ENCODE data around the gene MAP4K4. TPM values are rescaled to one million over a fixed set of nuclear protein-coding genes. Genes with fewer than 3 reads are reported as not detected.
A peak's percentile ranks its signal among the peaks of the same experiment; 100 is the strongest.

Gene MAP4K4
- total and polyA plus RNA-seq, 2 experiments from 2014 or later: 20.3 to 115 TPM

DNA sequence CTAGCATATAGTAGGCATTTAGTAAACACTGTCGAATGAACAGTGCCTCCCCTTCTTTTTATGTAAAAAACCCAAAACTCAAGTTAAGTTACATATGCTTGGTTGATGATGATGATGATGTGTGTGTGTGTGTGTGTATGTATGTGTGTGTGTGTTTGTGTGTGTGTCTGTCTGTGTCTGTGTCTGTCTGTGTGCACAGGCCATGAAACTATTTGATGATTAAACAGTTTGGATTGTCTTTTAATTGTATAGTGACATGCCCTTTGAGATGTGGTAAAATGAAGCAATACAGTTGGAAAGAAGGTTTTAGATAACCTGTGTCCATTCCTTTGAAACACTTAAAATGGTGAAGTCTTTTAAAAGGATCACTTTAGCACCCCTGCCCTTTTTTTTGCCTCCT lies 105.6 kb downstream of the MAP4K4 start:
- Histone ChIP-seq H3K36me3 (ENCODE audit: low read depth) (no peaks in the 10 kb centered on the region; the same call in 1 of the 2 replicates), H3K4me2 (ENCODE audit: unreplicated experiment) (peak overlapping the region; percentile 43), H3K9me2 (ENCODE audit: insufficient read depth) (no peaks in the 10 kb centered on the region), H2AFZ (no peak overlapping the region), H3K9ac (no peak overlapping the region), H3F3A (ENCODE audit: insufficient read depth) (peaks cover 45% of the 10 kb centered on the region), H3K79me2 (ENCODE audit: insufficient read depth) (peaks cover 100% of the 10 kb centered on the region), H3K27ac (peak overlapping the region; percentile 10; the same call in 1 of the 2 replicates), H3K27me3 (replicated peaks; ENCODE audit: insufficient read depth) (no peaks in the 10 kb centered on the region), H4K20me1 (ENCODE audit: insufficient read depth) (no peaks in the 10 kb centered on the region; the same call in 1 of the 2 replicates), H3K9me3 (ENCODE audit: low read depth) (no peaks in the 10 kb centered on the region), H3K4me1 (ENCODE audit: insufficient read depth) (peaks cover 55% of the 10 kb centered on the region), H3K4me3 (no peak overlapping the region)
- DNase-seq: peak; percentile 53
- no peak for TF ChIP-seq EZH2 (IDR thresholded peaks at IDR 0.05; ENCODE audit: insufficient read depth, poor library complexity, severe bottlenecking)
- TF ChIP-seq EZH2phosphoT487 (IDR thresholded peaks at IDR 0.05; ENCODE audit: insufficient read depth, low read depth): no peak
- WGBS, 2 experiments (ENCODE audit: low coverage in 1 of 2, low lambda C conversion rate in 2 of 2, missing lambda C conversion rate in 2 of 2): 97 to 100% methylated on average over 1 of the region's 1 CpG
- in situ Hi-C loops (cut with MboI): no loop called here

- no peak overlapping the region for H3K4me3 ChIP-seq
- H3K27ac ChIP-seq: 0 out of 2 replicates have a peak overlapping the region, but pooled peaks have one; percentile 4
- 49 to 50% methylated on average over 8 of the region's 8 CpGs for WGBS, 2 experiments (ENCODE audit: low coverage in 1 of 2, low lambda C conversion rate in 2 of 2, missing lambda C conversion rate in 2 of 2)
- H3K9me3 ChIP-seq (ENCODE audit: low read depth): no peaks in the 10 kb centered on the region
- in situ Hi-C loops (cut with MboI): no loop called here
- no peak overlapping the region for H2AFZ ChIP-seq
- DNase-seq: peak; percentile 30
- no peaks in the 10 kb centered on the region for H3K9me2 ChIP-seq (ENCODE audit: insufficient read depth)
- H3K27me3 ChIP-seq (replicated peaks; ENCODE audit: insufficient read depth): no peaks in the 10 kb centered on the region
- H4K20me1 ChIP-seq (ENCODE audit: insufficient read depth): no peaks in the 10 kb centered on the region; the same call in 1 of the 2 replicates
- peaks cover 100% of the 10 kb centered on the region for H3K79me2 ChIP-seq (ENCODE audit: insufficient read depth)
- no peaks in the 10 kb centered on the region; the same call in 1 of the 2 replicates for H3K36me3 ChIP-seq (ENCODE audit: low read depth)
- H3F3A ChIP-seq (ENCODE audit: insufficient read depth): peaks cover 42% of the 10 kb centered on the region
- TF ChIP-seq EZH2phosphoT487 (IDR thresholded peaks at IDR 0.05; ENCODE audit: insufficient read depth, low read depth) (no peak), EZH2 (IDR thresholded peaks at IDR 0.05; ENCODE audit: insufficient read depth, poor library complexity, severe bottlenecking) (no peak)
- H3K4me2 ChIP-seq (ENCODE audit: unreplicated experiment): no peak overlapping the region
- no peak overlapping the region for H3K9ac ChIP-seq
- peaks cover 56% of the 10 kb centered on the region for H3K4me1 ChIP-seq (ENCODE audit: insufficient read depth)
These were observed 106.6 kb downstream of the MAP4K4 start for GRCh38 chr2:101803945-101804696.

DNA sequence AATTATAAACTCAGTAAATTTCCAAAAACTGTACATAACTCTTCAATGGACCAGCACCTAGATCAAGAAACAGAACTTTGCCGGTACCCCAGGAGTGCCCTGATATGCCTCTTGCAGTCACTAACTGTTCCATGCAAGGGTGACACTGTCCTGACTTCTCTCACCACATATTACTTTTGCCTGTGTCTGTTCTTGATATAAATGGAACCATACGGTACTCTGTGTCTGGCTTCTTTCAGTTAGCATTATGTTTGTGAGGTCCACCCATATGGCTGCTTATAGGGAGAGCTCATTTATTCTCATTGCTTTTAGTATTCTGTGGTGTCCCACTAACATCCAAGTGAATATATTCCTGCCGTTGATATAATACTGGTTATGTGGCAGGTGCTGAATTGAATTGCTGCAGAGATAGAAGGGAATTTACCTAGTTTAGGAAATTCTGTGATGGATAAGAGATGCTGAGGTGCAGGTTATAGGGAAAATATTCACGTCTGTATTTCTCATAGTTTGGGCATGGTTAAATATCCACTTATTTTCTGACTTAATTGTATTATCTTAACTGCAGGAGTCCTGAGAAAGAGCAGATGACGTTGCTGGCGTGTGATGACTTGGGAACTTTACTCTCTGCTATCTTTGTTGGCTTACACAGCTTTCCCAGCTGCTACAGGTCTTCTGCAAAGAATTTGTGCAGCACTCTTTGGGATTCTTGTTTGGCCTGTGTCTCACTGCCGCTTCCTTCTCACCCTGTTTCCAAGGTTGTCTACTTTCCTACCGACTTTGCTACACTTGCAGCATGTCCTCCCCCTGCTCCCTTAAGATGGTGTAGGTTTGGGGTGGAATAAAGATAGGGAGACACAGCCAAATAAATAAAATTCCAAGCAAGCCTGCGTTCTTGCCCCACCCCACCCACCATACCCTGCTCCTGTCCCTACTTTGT lies 107.9 kb downstream of the MAP4K4 start:
- Histone ChIP-seq H3K4me2 (ENCODE audit: unreplicated experiment) (peak overlapping the region; percentile 70), H3K9ac (peak overlapping the region; percentile 52), H4K20me1 (ENCODE audit: insufficient read depth) (no peaks in the 10 kb centered on the region; the same call in 1 of the 2 replicates), H3F3A (ENCODE audit: insufficient read depth) (peaks cover 49% of the 10 kb centered on the region), H3K4me1 (ENCODE audit: insufficient read depth) (peaks cover 64% of the 10 kb centered on the region), H3K4me3 (peak overlapping the region; percentile 51; the same call in 1 of the 2 replicates), H3K9me2 (ENCODE audit: insufficient read depth) (no peaks in the 10 kb centered on the region), H3K9me3 (ENCODE audit: low read depth) (no peaks in the 10 kb centered on the region), H2AFZ (no peak overlapping the region), H3K27ac (peak overlapping the region; percentile 72), H3K36me3 (ENCODE audit: low read depth) (no peaks in the 10 kb centered on the region; the same call in 1 of the 2 replicates), H3K27me3 (replicated peaks; ENCODE audit: insufficient read depth) (no peaks in the 10 kb centered on the region), H3K79me2 (ENCODE audit: insufficient read depth) (peaks cover 100% of the 10 kb centered on the region)
- WGBS, 2 experiments (ENCODE audit: low coverage in 1 of 2, low lambda C conversion rate in 2 of 2, missing lambda C conversion rate in 2 of 2): 71% methylated on average over 9 of the region's 9 CpGs
- no peak for DNase-seq
- TF ChIP-seq EZH2 (IDR thresholded peaks at IDR 0.05; ENCODE audit: insufficient read depth, poor library complexity, severe bottlenecking) (no peak), EZH2phosphoT487 (IDR thresholded peaks at IDR 0.05; ENCODE audit: insufficient read depth, low read depth) (no peak)
- in situ Hi-C loops (cut with MboI): no loop called here

- DNase-seq: peak; percentile 75
- H3K9ac ChIP-seq: peak overlapping the region; percentile 52
- WGBS, 2 experiments (ENCODE audit: low coverage in 1 of 2, low lambda C conversion rate in 2 of 2, missing lambda C conversion rate in 2 of 2): 16 to 19% methylated on average over 5 of the region's 5 CpGs
- H3F3A ChIP-seq (ENCODE audit: insufficient read depth): peaks cover 54% of the 10 kb centered on the region
- H3K27ac ChIP-seq: peak overlapping the region; percentile 72
- peak overlapping the region; percentile 51 for H3K4me3 ChIP-seq
- TF ChIP-seq EZH2phosphoT487 (IDR thresholded peaks at IDR 0.05; ENCODE audit: insufficient read depth, low read depth) (no peak), EZH2 (IDR thresholded peaks at IDR 0.05; ENCODE audit: insufficient read depth, poor library complexity, severe bottlenecking) (no peak)
- no peaks in the 10 kb centered on the region for H3K27me3 ChIP-seq (replicated peaks; ENCODE audit: insufficient read depth)
- no peaks in the 10 kb centered on the region for H3K9me2 ChIP-seq (ENCODE audit: insufficient read depth)
- peaks cover 68% of the 10 kb centered on the region for H3K4me1 ChIP-seq (ENCODE audit: insufficient read depth)
- H3K9me3 ChIP-seq (ENCODE audit: low read depth): no peaks in the 10 kb centered on the region
- H3K4me2 ChIP-seq (ENCODE audit: unreplicated experiment): peak overlapping the region; percentile 70
- H2AFZ ChIP-seq: no peak overlapping the region
- H3K79me2 ChIP-seq (ENCODE audit: insufficient read depth): peaks cover 100% of the 10 kb centered on the region
- in situ Hi-C loops (cut with MboI): no loop called here
- no peaks in the 10 kb centered on the region; the same call in 1 of the 2 replicates for H4K20me1 ChIP-seq (ENCODE audit: insufficient read depth)
- H3K36me3 ChIP-seq (ENCODE audit: low read depth): no peaks in the 10 kb centered on the region; the same call in 1 of the 2 replicates
These were observed 108.6 kb downstream of the MAP4K4 start for GRCh38 chr2:101806123-101806522.

Data from GM23248 (cell line).